NCI-H524 treated with DMSO at 0.1 percent for 48 hours (cell line): ENCODE results near the gene KDM2B.

ENCODE experiments used
- DNase-seq: peaks from one replicate; lab custom pipeline; 2025; lab: John Stamatoyannopoulos, UW

Gene KDM2B

DNA sequence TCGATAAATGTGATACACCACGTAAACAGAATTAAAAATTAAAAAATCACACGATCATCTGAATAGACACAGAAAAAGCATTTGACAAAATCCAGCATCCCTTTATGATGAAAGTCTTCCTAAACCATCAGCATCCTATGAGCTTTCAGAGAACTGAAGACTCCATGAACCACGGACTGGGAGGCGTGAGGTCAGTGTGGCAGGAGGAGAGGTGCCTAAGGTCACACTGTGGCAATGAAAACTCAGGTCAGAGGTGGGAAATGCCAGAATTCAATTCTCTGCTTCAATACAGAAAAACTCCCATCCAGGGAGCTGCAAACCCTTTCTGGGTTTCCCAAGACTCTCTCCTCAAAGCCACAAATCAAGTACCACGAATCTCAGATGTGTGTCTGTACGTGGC lies 51.6 kb downstream of the KDM2B start:
- no peak for DNase-seq

- no peak for DNase-seq
Measured at GRCh38 chr12:121525411-121525810, 55.4 kb downstream of the KDM2B start.

DNA sequence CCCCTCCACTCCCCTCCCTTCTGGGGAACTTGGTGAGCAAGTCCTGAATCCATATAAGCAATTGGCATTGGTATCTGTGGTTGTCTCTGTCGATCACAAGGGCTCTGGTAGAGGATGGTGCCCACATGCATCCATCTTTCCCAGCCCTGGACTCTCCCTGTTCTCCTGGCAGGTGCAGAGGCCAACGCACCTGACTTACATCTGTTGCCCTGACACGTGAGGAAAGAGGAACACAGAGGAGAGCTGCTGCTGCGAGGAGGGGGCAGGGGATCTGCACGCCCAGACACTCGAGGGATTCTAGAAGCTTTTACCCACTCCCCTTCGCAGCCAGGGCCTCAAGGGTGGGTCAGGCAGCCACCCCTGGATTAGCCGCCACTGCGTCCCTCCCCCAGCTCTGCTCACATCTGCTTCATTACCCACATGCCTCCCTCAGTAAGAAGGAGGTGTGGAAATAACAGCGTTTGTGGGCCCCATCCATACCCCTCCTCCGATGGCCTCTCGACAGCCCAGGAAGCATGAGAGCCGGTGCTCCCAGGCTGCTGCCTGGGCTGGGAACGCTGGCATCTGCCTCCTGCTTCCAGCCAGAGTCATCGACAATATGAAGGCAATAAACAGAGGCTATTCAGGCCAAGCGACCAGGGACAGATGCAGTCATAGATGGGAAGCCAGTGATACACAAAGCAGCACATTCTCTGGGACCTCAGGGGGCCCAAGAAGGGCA lies 56.5 kb downstream of the KDM2B start:
- DNase-seq = no peak

- DNase-seq = no peak
Measured at GRCh38 chr12:121523741-121524140, 57.1 kb downstream of the KDM2B start.

GRCh38 chr12:121522971-121523370 lies 57.9 kb downstream of the KDM2B start:
- no peak for DNase-seq

DNA sequence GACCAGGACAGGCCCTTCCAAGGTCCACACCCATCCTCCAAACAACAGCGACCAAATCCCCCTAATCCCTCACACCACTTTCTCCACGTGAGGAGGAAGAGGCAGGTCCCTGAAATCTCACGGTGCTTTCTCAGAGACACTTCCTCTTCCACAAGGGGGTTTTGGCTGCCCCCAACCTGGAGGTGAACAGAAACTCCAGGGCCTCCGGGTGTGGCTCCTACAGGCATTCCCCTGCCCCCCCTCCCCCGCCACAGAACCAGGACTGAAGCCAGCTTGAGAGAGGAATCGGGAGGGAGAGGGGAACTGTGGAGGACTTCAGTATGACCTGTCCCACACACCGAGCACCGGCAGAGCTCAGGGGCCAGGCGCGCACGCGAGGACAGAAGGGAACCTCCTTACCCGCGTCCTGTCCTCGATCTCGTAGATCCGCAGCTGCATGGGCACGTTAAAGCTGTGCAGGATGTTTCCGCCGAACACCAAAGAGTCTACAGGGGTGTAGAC lies 60.2 kb downstream of the KDM2B start:
- DNase-seq = no peak

GRCh38 chr12:121520119-121520518 lies 60.7 kb downstream of the KDM2B start:
- DNase-seq = no peak

DNA sequence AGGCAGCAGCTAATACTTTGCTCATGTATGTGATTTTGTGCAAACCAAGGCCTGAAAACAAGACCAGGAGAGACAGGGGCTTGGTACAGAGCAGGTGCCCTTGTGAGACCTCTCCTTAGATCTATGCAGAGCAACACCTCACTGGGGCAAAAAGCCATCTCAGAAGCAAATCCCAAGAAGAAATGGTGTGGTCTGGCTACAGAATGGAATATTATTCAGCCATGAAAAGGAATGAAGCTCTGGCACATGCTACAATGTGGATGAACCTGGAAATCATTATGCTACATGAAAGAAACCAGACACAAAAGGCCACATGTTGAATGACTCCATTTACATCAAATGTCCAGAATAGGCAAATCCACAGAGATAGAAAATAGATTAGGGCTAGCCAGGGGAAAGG lies 61.6 kb downstream of the KDM2B start:
- DNase-seq = no peak

GRCh38 chr12:121518656-121519055 lies 62.2 kb downstream of the KDM2B start:
- no peak for DNase-seq

- no peak for DNase-seq
Measured at GRCh38 chr12:121516437-121517011, 64.3 kb downstream of the KDM2B start.

DNA sequence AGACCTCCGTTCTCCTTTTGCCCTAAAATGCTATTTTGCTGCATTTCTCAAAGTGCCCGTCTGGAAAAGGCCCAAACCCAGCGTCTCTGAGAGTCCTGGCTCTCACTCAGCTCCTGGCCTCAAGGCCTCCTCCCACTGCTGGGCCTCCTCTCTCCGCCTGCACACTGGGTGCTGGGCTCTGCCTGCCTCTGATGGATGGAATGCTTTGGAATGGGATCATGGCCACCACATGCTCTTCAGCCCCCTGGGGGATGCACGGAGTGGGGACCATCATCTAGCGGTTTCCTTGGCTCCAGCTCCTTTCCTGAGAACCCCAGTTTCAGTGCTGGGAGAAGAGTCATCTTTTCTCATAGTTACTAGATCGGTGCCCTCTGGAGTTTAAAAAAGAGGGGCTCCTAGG lies 65.2 kb downstream of the KDM2B start:
- DNase-seq = no peak

GRCh38 chr12:121514184-121514742 lies 66.6 kb downstream of the KDM2B start:
- DNase-seq = no peak

GRCh38 chr12:121513464-121514183 lies 67.2 kb downstream of the KDM2B start:
- no peak for DNase-seq

- no peak for DNase-seq
Measured at GRCh38 chr12:121512561-121512960, 68.3 kb downstream of the KDM2B start.

DNA sequence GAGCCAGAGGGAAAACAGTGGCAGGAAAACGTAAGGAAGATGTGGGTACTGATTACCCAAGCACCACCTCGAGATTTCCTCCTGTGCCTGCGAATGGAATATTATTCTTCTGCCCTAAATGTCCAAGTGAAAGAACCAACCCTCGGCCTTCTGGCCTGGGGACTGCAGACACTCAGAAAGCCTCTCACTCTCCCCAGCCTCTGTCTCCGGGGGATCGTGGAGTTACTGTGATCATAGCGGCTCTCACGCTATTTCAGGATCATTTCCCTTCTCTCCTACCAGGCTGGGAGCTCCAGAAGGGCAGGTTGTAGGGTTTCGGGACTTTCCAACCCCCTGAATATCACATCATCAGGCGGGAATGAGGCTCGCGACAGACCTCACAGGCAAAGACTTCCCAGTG lies 68.9 kb downstream of the KDM2B start:
- no peak for DNase-seq

GRCh38 chr12:121509339-121509738 lies 71.5 kb downstream of the KDM2B start:
- no peak for DNase-seq

DNA sequence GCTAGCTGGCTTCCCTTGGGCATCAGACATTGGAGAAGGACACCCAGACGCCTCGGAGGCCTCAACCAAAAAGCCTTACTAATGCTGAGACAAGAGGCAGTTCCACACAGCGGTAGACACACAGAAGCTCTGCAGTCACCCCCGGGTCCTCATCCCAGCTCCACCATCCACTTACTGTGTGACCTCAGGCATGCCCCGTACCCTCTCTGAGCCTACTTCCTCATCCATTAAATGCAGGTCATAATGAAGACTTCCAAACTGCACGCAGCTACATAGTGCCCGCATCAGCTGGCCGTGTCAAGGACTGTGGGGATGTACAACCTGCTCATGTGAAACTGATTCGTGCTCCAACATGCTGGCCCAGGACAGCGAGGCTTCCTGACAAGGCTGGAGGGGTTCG lies 72.3 kb downstream of the KDM2B start:
- DNase-seq = no peak

DNA sequence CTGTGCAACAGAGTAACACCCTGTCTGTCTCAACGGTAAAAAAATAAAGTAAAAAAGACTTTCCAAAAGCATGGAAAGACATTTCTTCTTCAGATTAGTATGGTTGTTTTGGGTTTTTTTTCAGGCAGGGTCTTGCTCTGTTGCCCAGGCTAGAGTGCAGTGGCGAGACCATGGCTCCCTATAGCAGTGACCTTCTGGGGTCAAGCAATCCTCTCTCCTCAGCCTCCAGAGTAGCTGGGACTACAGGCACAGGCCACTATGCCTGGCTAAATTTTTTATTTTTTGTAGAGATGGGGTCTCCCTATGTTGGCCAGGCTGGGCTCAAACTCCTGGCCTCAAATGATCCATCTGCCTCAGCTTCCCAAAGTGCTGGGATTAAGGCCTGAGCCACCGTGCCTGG lies 72.8 kb downstream of the KDM2B start:
- no peak for DNase-seq

GRCh38 chr12:121507245-121507644 lies 73.6 kb downstream of the KDM2B start:
- DNase-seq = no peak

GRCh38 chr12:121505513-121505912 lies 75.3 kb downstream of the KDM2B start:
- DNase-seq = no peak

DNA sequence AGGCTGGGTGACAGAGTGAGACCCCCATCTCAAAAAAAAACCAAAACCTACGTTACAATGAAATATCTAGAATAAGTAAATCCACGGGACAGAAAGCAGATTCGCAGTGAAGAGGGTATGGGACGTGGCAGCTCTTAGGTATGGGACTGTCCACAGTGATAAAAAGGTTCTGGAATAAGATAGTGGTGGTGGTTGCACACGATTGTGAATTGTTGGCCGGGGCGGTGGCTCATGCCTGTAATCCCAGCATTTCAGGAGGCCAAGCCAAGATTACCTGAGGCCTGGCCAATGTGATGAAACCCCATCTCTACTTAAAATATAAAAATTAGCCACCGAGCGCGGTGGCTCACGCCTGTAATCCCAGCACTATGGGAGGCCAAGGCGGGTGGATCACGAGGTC lies 76.3 kb downstream of the KDM2B start:
- no peak for DNase-seq

- DNase-seq = no peak
Measured at GRCh38 chr12:121503395-121503794, 77.4 kb downstream of the KDM2B start.

- no peak for DNase-seq
Measured at GRCh38 chr12:121501946-121502345, 78.9 kb downstream of the KDM2B start.
